ENCODE measurements around the gene ADAM15.
A peak's percentile ranks its signal among the peaks of the same experiment; 100 is the strongest.

ADAM15 gene

DNA sequence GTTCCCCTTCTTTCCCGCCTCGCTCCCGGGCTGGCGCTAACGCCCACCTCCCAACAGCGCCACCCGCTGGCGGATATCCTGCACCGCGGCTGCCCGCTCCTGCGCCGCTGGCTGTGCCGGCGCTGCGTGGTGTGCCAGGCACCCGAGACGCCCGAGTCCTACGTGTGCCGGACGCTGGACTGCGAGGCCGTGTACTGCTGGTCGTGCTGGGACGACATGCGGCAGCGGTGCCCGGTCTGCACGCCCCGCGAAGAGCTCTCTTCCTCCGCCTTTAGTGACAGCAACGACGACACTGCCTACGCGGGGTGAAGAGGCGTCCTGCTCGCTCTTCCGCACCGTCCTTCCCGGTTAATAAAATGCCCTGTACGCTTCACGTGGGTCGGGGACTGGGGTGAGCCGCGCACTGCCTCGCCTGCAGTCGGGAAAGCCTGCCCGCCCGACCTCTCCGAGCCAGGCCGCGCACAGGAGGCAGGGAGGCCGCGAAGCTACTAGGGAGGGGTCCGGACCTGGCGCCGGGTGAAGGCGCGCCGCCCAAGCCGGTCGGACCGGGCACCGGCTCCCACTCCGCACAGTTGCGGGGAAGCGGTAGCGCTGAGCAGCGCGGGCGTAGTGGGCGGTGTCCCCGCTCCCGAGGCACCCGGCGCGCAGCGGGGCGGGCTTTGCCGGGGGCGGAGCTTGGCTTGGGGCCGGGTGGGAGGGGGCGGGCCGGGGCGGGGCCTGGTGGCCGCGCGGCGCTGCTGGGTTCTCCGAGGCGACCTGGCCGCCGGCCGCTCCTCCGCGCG, at the start of gene ADAM15:
Gene ADAM15 (plus strand): TSS at position 757 of the 782 bp plus-strand sequence. CDS start 71 bp downstream, outside the sequence.
- peak; percentile 100 for DNase-seq (ENCODE audit: low spot score)
- peak; percentile 97 for TF ChIP-seq CTCF (IDR thresholded peaks at IDR 0.05; ENCODE audit: extremely low read depth, missing control alignments)

DNA sequence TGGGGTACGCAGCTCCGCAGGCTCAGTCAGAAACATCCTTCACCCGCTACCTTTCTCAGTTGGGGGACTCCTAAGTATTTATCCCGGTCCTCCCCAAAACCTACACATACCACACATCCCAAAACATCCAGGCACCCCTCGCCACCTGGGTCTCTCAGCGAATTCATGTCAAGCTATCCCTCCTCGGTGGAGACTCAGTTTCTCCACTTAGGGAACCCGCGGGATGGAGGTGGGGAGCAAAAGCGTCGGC, 49.8 kb upstream of the ADAM15 start:
- no peak for TF ChIP-seq CTCF (IDR thresholded peaks at IDR 0.05; ENCODE audit: extremely low read depth, missing control alignments)
- DNase-seq (ENCODE audit: low spot score): no peak

- DNase-seq (ENCODE audit: low spot score): peak; percentile 99
Measured at GRCh38 chr1:155001675-155002463, 49.2 kb upstream of the ADAM15 start.

GRCh38 chr1:155002464-155003226, 48.5 kb upstream of the ADAM15 start, which contains the start of gene ZBTB7B:
TSS of gene ZBTB7B (plus strand) at chr1:155002802. CDS start at chr1:155014661, 11,859 bp downstream.
- peak; percentile 81 for DNase-seq (ENCODE audit: low spot score)
- no peak for TF ChIP-seq CTCF (IDR thresholded peaks at IDR 0.05; ENCODE audit: extremely low read depth, missing control alignments)

More at GRCh38 chr1:155001675-155002463, 49.2 kb upstream of the ADAM15 start:
- TF ChIP-seq CTCF (IDR thresholded peaks at IDR 0.05; ENCODE audit: extremely low read depth, missing control alignments): peak; percentile 47

- peak; percentile 20 for DNase-seq (ENCODE audit: low spot score)
- TF ChIP-seq CTCF (IDR thresholded peaks at IDR 0.05; ENCODE audit: extremely low read depth, missing control alignments): no peak
Measured at GRCh38 chr1:155003227-155003765, 47.8 kb upstream of the ADAM15 start.

- peak; percentile 70 for DNase-seq (ENCODE audit: low spot score)
- TF ChIP-seq CTCF (IDR thresholded peaks at IDR 0.05; ENCODE audit: extremely low read depth, missing control alignments): no peak
Measured at GRCh38 chr1:155003766-155004351, 47.3 kb upstream of the ADAM15 start.
